K562 (cell line): ENCODE measurements around the gene TSPAN14.

Experiments
- BACH1 ChIP-seq: fragments of 200-800 bp; sonication (Bioruptor generic); IDR thresholded peaks from 2 replicates; pipeline ENCODE4 v1.6.1; 2016; ENCODE audit warnings: missing genetic modification characterization, missing compliant biosample characterization
- SMAD1 ChIP-seq: fragments of 150-350 bp; IDR thresholded peaks from 2 replicates; pipeline ENCODE4 v1.6.1; 2014; ENCODE audit warnings: low read length, low read depth; ENCODE audit not compliant: partially characterized antibody

- TF ChIP-seq BACH1 (tag): no peak
- TF ChIP-seq SMAD1: no peak
These were observed 66.8 kb downstream of the TSPAN14 start for GRCh38 chr10:80520661-80521470.
